ENCODE results near the gene GAL3ST1. TPM values are rescaled to one million over a fixed set of nuclear protein-coding genes. Genes with fewer than 3 reads are reported as not detected.

Gene GAL3ST1
- total and polyA plus RNA-seq, 2 of the 8 experiments (the other 6 are each of a cell fraction or from before 2014, with no cell fraction given): 11.0 to 32.5 TPM

GRCh38 chr22:30516273-30516672, 58.2 kb downstream of the GAL3ST1 start:
- no peak overlapping the region for H2BK20ac ChIP-seq (ENCODE audit: low read length)
- H3K4ac ChIP-seq (replicated peaks; ENCODE audit: insufficient read length, low read depth, low read length): no peak overlapping the region
- no peak overlapping the region for H3K4me3 ChIP-seq (ENCODE audit: extremely low read depth in 1 of 4, insufficient read depth in 2 of 4, low read depth in 3 of 4, low read length in 4 of 4)
- H3K23me2 ChIP-seq (ENCODE audit: low read depth, low read length): no peaks in the 10 kb centered on the region
- no peaks in the 10 kb centered on the region for H3K79me2 ChIP-seq (ENCODE audit: control insufficient read depth in 1 of 2, insufficient read depth in 2 of 2, low read length in 2 of 2)
- H4K8ac ChIP-seq (ENCODE audit: extremely low read depth, insufficient read depth, low read length): no peak overlapping the region
- no peak overlapping the region for H2BK12ac ChIP-seq (ENCODE audit: low read depth, low read length)
- TF ChIP-seq HDAC2 (IDR thresholded peaks at IDR 0.05; ENCODE audit: borderline replicate concordance in 1 of 2, low read depth in 2 of 2, low read length in 2 of 2): no peak
- TF ChIP-seq, protein P1, sequence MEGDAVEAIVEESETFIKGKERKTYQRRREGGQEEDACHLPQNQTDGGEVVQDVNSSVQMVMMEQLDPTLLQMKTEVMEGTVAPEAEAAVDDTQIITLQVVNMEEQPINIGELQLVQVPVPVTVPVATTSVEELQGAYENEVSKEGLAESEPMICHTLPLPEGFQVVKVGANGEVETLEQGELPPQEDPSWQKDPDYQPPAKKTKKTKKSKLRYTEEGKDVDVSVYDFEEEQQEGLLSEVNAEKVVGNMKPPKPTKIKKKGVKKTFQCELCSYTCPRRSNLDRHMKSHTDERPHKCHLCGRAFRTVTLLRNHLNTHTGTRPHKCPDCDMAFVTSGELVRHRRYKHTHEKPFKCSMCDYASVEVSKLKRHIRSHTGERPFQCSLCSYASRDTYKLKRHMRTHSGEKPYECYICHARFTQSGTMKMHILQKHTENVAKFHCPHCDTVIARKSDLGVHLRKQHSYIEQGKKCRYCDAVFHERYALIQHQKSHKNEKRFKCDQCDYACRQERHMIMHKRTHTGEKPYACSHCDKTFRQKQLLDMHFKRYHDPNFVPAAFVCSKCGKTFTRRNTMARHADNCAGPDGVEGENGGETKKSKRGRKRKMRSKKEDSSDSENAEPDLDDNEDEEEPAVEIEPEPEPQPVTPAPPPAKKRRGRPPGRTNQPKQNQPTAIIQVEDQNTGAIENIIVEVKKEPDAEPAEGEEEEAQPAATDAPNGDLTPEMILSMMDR (IDR thresholded peaks at IDR 0.05; ENCODE audit: control extremely low read depth in 1 of 3, insufficient read depth in 1 of 3, low read depth in 1 of 3, low read length in 3 of 3): no peak
- no peak for TF ChIP-seq BRCA1 (IDR thresholded peaks at IDR 0.05; ENCODE audit: low read depth, low read length)
- TF ChIP-seq RBBP5 (IDR thresholded peaks at IDR 0.05; ENCODE audit: borderline replicate concordance, low read depth, low read length): no peak
- no peak for TF ChIP-seq RNF2 (IDR thresholded peaks at IDR 0.05; ENCODE audit: borderline replicate concordance, low read depth, low read length, missing control alignments, poor library complexity, severe bottlenecking)
- no peak for TF ChIP-seq SIRT6 (IDR thresholded peaks at IDR 0.05; ENCODE audit: low read length)
- TF ChIP-seq SRF (IDR thresholded peaks at IDR 0.05; ENCODE audit: low read depth, low read length): no peak
- no peak for TF ChIP-seq KDM1A (IDR thresholded peaks at IDR 0.05; ENCODE audit: borderline replicate concordance, low read length)
- TF ChIP-seq POLR2A (IDR thresholded peaks at IDR 0.05; ENCODE audit: control extremely low read depth in 1 of 2, low read depth in 2 of 2, low read length in 2 of 2): no peak
- no peak for TF ChIP-seq EZH2 (IDR thresholded peaks at IDR 0.05; ENCODE audit: low read depth, low read length, severe bottlenecking)
- TF ChIP-seq BACH1 (IDR thresholded peaks at IDR 0.05; ENCODE audit: low read length): no peak
- DNase-seq (ENCODE audit: low read depth in 1 of 2, low spot score in 2 of 2): no peak
- no peaks in the 10 kb centered on the region for H4K20me1 ChIP-seq (replicated peaks in 1 of 2; ENCODE audit: control insufficient read depth in 1 of 2, insufficient read depth in 2 of 2, low read length in 2 of 2)
- H2AK5ac ChIP-seq (ENCODE audit: low read depth, low read length): no peak overlapping the region
- H3K23ac ChIP-seq (ENCODE audit: insufficient read length): no peak overlapping the region
- H2BK5ac ChIP-seq (ENCODE audit: low read depth, low read length): no peak overlapping the region
- no peaks in the 10 kb centered on the region for H3K27me3 ChIP-seq (replicated peaks in 1 of 4; ENCODE audit: control insufficient read depth in 3 of 4, extremely low read depth in 1 of 4, insufficient read depth in 3 of 4, low read length in 3 of 4)
- no peak overlapping the region for H3K4me2 ChIP-seq (ENCODE audit: insufficient read depth in 1 of 2, low read depth in 2 of 2, low read length in 2 of 2)
- H2BK120ac ChIP-seq (replicated peaks; ENCODE audit: low read depth, low read length): no peak overlapping the region
- no peaks in the 10 kb centered on the region for H3K36me3 ChIP-seq (ENCODE audit: control insufficient read depth in 2 of 4, insufficient read depth in 4 of 4, low read length in 3 of 4)
- H3K14ac ChIP-seq (ENCODE audit: insufficient read length): no peak overlapping the region
- no peak overlapping the region for H4K91ac ChIP-seq (replicated peaks; ENCODE audit: insufficient read length, low read length)
- no peaks in the 10 kb centered on the region for H3K9me3 ChIP-seq (ENCODE audit: insufficient read depth in 2 of 2, low read depth in 1 of 2, low read length in 1 of 2)
- H3K56ac ChIP-seq (replicated peaks; ENCODE audit: insufficient read length, low read depth, low read length): no peak overlapping the region
- H3K27ac ChIP-seq (ENCODE audit: low read depth, low read length): no peak overlapping the region
- no peaks in the 10 kb centered on the region for H3K79me1 ChIP-seq (ENCODE audit: low read depth, low read length)
- no peak overlapping the region for H2AFZ ChIP-seq (ENCODE audit: low read length)
- H3K9ac ChIP-seq (replicated peaks in 1 of 4; ENCODE audit: extremely low read depth in 1 of 4, low read depth in 3 of 4, low read length in 3 of 4): no peak overlapping the region
- no peak overlapping the region for H4K5ac ChIP-seq (ENCODE audit: insufficient read length, low read depth, low read length)
- no peaks in the 10 kb centered on the region; a peak in 1 of 7 replicates for H3K4me1 ChIP-seq (replicated peaks in 1 of 4; ENCODE audit: control insufficient read depth in 3 of 4, insufficient read depth in 4 of 4, low read length in 3 of 4)
- no peak overlapping the region for H2BK15ac ChIP-seq (ENCODE audit: low read length)
- no peak overlapping the region for H3K18ac ChIP-seq (ENCODE audit: extremely low read depth, low read length)
- FAIRE-seq: no peak
- WGBS, 2 experiments (ENCODE audit: extremely low coverage in 1 of 2, insufficient coverage in 1 of 2, insufficient read length in 1 of 2, insufficient replicate concordance in 2 of 2, low coverage in 1 of 2, low lambda C conversion rate in 2 of 2, missing lambda C conversion rate in 1 of 2): 95% methylated on average over 6 of the region's 6 CpGs; no CpG with 5 or more reads in 1 of the 2 experiments
- POLR2A ChIA-PET (ENCODE audit: partially characterized antibody): no interaction called here
- CTCF ChIA-PET (ENCODE audit: partially characterized antibody): interaction anchor here (2.2 kb wide), 1 partner anchor 31 kb away, joined by 8 read pairs; no protein-coding TSS in a partner anchor

Measured in H1 (cell line).